Medulla oblongata (tissue), 1 donor: Measurements from ENCODE around the gene LTC4S.
A peak's percentile ranks its signal among the peaks of the same experiment; 100 is the strongest.

Experiments used
- DNase-seq: peaks from one replicate; pipeline ENCODE4 v3.0.0-alpha.2; 2015; ENCODE audit errors: extremely low spot score

The LTC4S gene

GRCh38 chr5:179795049-179795862 is 1.5 kb downstream of the LTC4S start:
- no peak for DNase-seq

- peak; percentile 82 for DNase-seq
Measured at GRCh38 chr5:179795863-179796833, 2.4 kb downstream of the LTC4S start.

GRCh38 chr5:179796877-179797608 is 3.3 kb downstream of the LTC4S start:
- no peak for DNase-seq

DNA sequence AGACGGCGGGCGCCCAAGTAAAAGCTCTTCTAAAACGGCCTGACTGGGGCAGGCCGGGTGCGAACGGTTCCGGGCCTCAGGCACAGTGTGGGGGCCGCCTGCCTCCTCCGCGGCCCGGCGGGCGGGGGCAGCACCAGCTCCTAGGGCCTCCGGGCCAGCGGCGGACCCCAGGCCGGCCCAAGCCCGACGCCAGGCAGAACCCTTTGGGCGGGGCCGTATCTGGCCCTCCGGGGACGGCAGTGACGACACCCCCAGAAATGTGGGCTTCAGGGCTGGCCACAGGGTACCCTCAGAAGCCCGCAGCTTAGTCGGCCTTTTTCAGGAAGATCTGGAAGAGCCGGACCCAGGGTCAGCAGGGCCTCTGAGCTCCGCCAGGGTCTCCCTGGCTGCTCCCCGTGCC is 4.0 kb downstream of the LTC4S start:
- no peak for DNase-seq

GRCh38 chr5:179798144-179798770 is 4.5 kb downstream of the LTC4S start:
- DNase-seq, result no peak

DNA sequence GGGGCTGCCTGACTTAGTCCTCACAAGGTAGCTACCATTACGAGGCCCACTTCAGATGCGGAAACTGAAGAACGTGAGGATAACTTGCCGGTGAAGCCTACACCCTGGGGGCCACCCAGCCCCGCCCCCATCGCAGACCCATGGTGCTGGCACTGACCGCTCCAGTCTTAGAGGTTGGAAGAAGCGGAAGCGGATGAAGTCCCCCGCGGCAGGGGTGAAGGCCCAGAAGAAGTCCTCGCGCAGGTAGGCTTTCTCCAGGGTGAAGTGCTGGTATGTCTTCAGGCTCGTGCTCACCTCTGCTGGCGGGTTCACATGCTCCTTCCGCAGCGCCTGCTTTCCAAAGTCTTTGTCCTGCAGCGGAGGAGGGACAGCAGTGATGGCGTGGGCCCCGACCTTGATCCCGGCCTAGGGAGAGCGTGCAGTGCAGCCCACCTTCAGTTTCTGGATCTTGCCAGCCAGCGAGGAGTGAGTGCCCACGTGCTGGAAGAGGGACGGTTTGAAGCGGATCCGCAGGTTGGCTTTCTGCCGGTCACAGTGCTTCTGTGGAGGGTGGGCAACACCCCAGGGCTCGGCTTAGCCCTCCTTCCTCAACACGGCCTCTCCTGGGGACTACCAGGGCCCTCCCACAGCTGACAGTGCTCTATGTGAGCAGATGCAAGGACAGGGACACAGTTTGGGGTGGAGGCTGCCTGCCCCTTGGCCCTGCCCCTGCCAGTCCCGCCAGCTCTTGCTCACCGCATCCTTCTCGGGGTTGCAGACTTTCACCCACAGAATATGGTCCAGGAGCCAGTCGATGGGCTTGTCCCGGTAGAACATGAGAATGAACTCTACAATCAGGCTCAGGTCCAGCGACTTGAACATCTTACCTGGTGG is 5.2 kb downstream of the LTC4S start:
- DNase-seq, result no peak

- no peak for DNase-seq
Measured at GRCh38 chr5:179799644-179799973, 5.8 kb downstream of the LTC4S start.

DNA sequence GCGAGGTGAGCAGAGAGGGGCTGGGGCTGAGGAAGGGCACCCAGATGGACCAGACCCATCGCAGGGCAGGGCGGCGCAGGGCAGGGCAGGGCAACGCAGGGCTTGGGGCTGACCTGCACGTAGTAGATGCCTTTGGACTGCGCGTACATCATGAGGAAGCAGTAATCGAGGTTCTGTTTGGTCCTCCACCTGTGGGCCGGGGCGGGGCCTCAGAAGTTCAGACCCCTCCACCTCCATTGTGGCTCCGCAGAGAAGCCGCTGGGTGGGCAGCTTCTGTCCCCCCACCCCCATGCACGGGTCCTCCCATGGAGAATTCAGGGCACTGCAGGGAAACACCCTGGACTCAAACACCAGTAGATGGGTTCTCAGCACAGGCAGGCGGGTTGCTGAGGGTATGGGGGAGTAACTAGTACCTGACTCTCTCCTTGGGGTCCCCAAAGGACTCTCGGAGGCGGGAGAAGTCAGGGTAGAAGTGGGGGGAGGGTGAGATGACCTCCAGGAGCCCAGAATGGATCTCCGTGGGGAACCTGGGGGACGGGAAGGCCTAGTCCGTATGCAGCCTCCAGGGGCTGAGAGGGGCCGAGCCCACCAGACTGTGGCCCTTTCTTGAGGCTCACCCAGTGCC is 6.4 kb downstream of the LTC4S start:
- no peak for DNase-seq

DNA sequence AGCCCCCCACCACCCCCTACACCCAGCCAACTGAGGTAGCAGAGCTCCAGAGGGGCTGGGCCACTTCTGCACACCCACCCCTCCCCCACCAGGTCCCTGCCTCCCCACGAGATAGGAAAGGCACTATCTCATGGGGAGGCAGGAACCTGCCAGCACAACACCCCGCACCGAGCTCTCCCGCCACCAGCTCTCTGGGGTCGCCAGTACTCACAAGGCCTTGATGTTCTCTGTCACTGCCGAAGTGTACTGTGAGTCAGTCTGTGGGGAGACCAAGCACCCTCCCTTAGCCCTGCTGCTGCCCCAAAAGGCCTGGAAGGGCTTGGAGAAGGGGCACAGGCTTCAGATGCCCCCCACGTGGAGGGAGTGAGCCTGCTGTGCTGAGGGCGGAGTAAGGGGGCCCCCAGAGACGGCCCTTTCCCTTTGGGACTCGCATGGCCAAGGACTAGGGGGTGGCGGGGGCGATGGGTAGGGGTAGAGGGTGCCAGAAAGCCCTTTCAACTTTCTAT is 7.0 kb downstream of the LTC4S start:
- DNase-seq, result no peak

GRCh38 chr5:179801304-179802206 is 7.8 kb downstream of the LTC4S start:
- no peak for DNase-seq

GRCh38 chr5:179802207-179802883 is 8.6 kb downstream of the LTC4S start:
- DNase-seq, result no peak

GRCh38 chr5:179802950-179803562 is 9.3 kb downstream of the LTC4S start:
- no peak for DNase-seq

DNA sequence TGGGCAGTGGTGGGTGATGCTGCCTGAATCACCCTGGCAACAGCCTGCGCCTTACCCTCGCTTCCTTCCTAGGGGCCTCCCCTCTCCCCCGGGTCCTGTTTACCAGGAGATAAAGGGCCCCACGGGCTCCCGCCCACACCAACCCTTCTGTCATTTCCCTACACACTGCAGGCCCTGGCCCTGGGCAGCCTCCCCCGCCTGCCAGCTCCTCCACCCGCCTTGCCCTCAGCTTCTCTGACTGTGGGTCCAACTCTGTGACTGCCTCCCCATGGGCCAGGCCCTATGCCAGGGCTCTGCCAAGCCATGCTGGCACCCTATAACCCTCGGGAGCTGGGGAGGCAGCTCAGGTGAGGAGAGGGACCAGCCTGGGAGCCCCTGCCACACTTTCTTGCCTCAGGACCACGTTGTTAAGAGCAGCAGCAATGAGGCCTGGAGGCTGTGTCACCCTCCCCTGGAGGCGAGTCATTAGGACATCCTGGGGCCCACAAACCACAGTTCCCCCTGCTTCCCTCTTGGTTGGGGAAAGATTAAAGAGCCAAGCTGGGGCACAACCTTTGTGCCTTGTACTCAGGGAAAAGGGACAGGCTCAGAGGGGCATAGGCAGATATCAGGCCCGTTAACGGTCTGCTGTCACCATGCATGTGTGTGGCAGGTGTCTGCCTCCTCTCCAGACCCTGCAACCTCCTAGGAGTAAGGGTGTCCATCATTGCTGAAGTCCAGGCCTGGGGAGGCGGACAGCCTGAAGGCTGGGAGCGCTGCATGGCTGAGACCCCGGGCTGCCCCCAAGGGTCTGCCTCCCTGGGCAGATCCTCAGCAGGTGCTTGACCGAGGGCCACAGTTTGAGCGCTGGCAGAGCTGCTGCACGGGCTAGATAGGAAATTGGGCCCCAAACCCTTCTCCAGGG is 10.1 kb downstream of the LTC4S start:
- no peak for DNase-seq

DNA sequence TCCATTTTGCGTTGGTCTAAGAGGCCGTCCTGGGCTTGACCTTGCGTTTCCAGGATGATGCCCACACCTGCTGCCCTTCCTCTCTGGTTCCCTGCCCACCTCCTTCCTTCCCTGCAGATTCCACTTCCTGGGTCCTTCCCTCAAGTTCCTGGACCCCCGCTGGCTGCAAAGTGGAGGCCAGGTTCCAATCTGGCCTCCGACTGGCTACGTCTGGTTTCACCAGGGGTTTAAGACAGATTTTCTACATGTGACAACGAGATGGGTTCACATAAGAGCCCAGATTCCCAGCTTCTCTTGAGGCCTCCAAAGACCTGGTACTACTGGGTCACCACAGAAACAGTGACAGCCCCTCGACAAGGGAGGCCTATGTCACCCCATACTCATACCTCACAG is 10.8 kb downstream of the LTC4S start:
- no peak for DNase-seq

DNA sequence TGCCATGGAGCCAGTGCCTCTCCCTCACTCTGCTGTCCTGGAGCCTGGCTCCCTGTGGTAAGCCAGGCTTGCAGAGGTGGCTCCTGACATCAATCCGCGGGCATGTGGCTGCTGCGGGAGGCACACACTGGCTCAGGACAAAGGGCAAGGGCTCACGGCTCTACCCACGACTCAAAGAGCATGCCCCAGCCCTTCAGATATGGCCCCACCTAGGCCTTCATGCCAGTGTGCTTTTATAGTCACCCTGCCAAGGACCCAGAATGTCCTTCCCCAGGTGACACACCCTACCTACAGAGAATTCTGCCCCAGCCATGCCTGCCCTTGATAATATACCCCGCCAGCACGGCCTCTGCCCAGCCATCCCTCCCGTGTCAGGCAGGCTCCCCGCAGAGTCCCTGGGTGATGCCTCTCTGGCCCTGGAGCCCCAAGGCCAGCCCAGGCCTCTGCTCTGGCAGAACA is 11.3 kb downstream of the LTC4S start:
- DNase-seq, result no peak

DNA sequence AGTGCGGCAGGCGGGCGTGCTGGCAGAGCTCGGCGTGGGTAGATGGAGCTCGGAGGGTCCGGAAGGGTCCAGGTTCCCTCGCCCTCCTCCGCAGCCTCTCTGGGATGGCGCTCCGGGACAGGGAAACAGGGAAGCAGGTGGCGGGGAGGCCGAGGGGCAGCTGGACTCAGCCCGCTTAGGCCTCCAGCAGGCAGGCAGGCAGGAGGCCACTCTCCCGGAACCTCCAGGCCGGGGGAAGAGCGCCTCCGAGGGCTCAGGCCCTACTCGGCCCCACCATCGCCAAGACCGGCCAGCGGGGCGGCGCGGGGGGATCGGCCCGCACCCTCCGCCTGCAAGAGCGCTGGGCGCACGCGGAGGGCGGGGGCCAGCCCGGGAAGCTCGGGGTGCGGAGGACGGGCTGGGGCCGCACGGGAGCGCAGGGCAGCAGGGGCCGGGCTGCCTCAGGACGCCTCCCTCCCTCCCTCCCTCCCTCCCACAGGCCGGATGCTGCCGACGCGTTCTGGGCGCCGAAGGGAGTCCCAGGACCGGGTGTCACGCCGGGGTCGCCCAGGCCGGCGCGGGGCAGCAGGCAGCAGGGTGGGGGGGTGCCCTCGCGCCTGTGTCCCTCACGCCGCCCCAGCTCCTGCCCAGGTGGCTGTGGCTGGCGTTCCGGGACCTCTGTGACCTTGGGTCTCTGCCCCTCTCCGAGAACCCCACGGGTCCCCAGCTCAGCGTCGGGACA is 11.9 kb downstream of the LTC4S start:
- DNase-seq, result no peak
